ENCODE results near the gene UNC93B1.

GRCh38 chr11:68031144-68031464, 27.2 kb upstream of the UNC93B1 start:
- TF ChIP-seq POLR2A (IDR thresholded peaks at IDR 0.05; ENCODE audit: low read depth, low read length): no peak
- TF ChIP-seq POLR2AphosphoS5 (IDR thresholded peaks at IDR 0.05; ENCODE audit: low read depth, low read length): no peak

Data from GM12892 (cell line).